IPS DF 4.7 (cell line): ENCODE data around the gene WDR35.
A peak's percentile ranks its signal among the peaks of the same experiment; 100 is the strongest.

Experiments used
- DNase-seq: peaks from one replicate; pipeline ENCODE4 v3.0.0-alpha.2; 2013; ENCODE audit warnings: low spot score; ENCODE audit errors: extremely low read depth

WDR35 gene

GRCh38 chr2:19989667-19990415, at the start of gene WDR35:
WDR35 (minus strand) TSS chr2:19990105; CDS start chr2:19990015, 90 bp downstream.
- peak; percentile 76 for DNase-seq

GRCh38 chr2:20037660-20038059, 47.8 kb upstream of the WDR35 start:
- no peak for DNase-seq

GRCh38 chr2:20035955-20036666, 46.2 kb upstream of the WDR35 start:
- no peak for DNase-seq

GRCh38 chr2:20034821-20035220, 44.9 kb upstream of the WDR35 start:
- DNase-seq = no peak

GRCh38 chr2:20034218-20034617, 44.3 kb upstream of the WDR35 start:
- DNase-seq = no peak

- no peak for DNase-seq
Observed at GRCh38 chr2:20033322-20033721, 43.4 kb upstream of the WDR35 start.

GRCh38 chr2:20030224-20030623, 40.3 kb upstream of the WDR35 start:
- DNase-seq = no peak

- DNase-seq = no peak
Observed at GRCh38 chr2:20027705-20028434, 38.0 kb upstream of the WDR35 start.

- no peak for DNase-seq
Observed at GRCh38 chr2:20027260-20027677, 37.4 kb upstream of the WDR35 start.

GRCh38 chr2:20025065-20025786, 35.3 kb upstream of the WDR35 start:
- no peak for DNase-seq

GRCh38 chr2:20023688-20024087, 33.8 kb upstream of the WDR35 start:
- no peak for DNase-seq

- no peak for DNase-seq
Observed at GRCh38 chr2:20021405-20022009, 31.6 kb upstream of the WDR35 start.

- no peak for DNase-seq
Observed at GRCh38 chr2:20019747-20020146, 29.8 kb upstream of the WDR35 start.

- no peak for DNase-seq
Observed at GRCh38 chr2:20018601-20019152, 28.8 kb upstream of the WDR35 start.

GRCh38 chr2:20016346-20016745, 26.4 kb upstream of the WDR35 start:
- no peak for DNase-seq

GRCh38 chr2:20015482-20016083, 25.7 kb upstream of the WDR35 start:
- DNase-seq = no peak

- no peak for DNase-seq
Observed at GRCh38 chr2:20013126-20013849, 23.4 kb upstream of the WDR35 start.

GRCh38 chr2:20012282-20013125, 22.6 kb upstream of the WDR35 start, which contains the start of gene MATN3:
MATN3 (minus strand) TSS chr2:20012668; CDS start chr2:20012631, 37 bp downstream.
- DNase-seq = no peak

GRCh38 chr2:20012032-20012281, 22.1 kb upstream of the WDR35 start:
- DNase-seq = no peak
